AG09309 (cell line): ENCODE measurements around the gene FGD6.
"Not testable (repeated sequence)": the region's sequence is repeated elsewhere in the genome, so short reads cannot be mapped to it uniquely, and the experiment has no call there.

Experiments
- DNase-seq: peaks from one replicate; pipeline ENCODE4 v3.0.0-alpha.2; 2010; ENCODE audit warnings: low read depth
- H3K4me3 ChIP-seq: 2 replicates; pipeline ENCODE4 v1.5.1; 2011; ENCODE audit warnings: mild to moderate bottlenecking, low read depth, low read length, moderate library complexity; ENCODE audit not compliant: control insufficient read depth
- CTCF ChIP-seq: IDR thresholded peaks from 2 replicates; pipeline ENCODE4 v1.5.1; 2011; ENCODE audit warnings: mild to moderate bottlenecking, low read depth, low read length, inconsistent platforms; ENCODE audit not compliant: insufficient read depth, control insufficient read depth; ENCODE audit errors: missing control alignments

FGD6 gene

GRCh38 chr12:95141310-95141709, 76.0 kb downstream of the FGD6 start:
- DNase-seq, result no peak
- TF ChIP-seq CTCF, result no peak
- H3K4me3 ChIP-seq, result no peak overlapping the region

- H3K4me3 ChIP-seq, DNase-seq: not testable (repeated sequence)
Observed at GRCh38 chr12:95138031-95138430, 79.2 kb downstream of the FGD6 start.

GRCh38 chr12:95136598-95136997, 80.7 kb downstream of the FGD6 start:
- no peak for DNase-seq
- no peak for TF ChIP-seq CTCF
- H3K4me3 ChIP-seq, result no peak overlapping the region

- no peak overlapping the region for H3K4me3 ChIP-seq
- no peak for DNase-seq
- no peak for TF ChIP-seq CTCF
Observed at GRCh38 chr12:95134085-95134484, 83.2 kb downstream of the FGD6 start.

- no peak for TF ChIP-seq CTCF
- no peak for DNase-seq
- no peak overlapping the region for H3K4me3 ChIP-seq
Observed at GRCh38 chr12:95131589-95132340, 85.5 kb downstream of the FGD6 start.

- no peak overlapping the region for H3K4me3 ChIP-seq
Observed at GRCh38 chr12:95130096-95130495, 87.2 kb downstream of the FGD6 start.

GRCh38 chr12:95129115-95129514, 88.2 kb downstream of the FGD6 start:
- TF ChIP-seq CTCF, result no peak
- no peak for DNase-seq
- H3K4me3 ChIP-seq, result no peak overlapping the region

More at GRCh38 chr12:95130096-95130495, 87.2 kb downstream of the FGD6 start:
- DNase-seq, result no peak
- TF ChIP-seq CTCF, result no peak
